MV-4-11 (cell line): ENCODE measurements around the gene GPR158.
A peak's percentile ranks its signal among the peaks of the same experiment; 100 is the strongest.
"Not testable (repeated sequence)": the region's sequence is repeated elsewhere in the genome, so short reads cannot be mapped to it uniquely, and the experiment has no call there.

Experiments
- DNase-seq: peaks from one replicate; lab custom pipeline; 2025; lab: John Stamatoyannopoulos, UW

The GPR158 gene

GRCh38 chr10:25304606-25305005 is 129.8 kb downstream of the GPR158 start:
- DNase-seq: no peak

- DNase-seq: no peak
Measured at GRCh38 chr10:25306386-25306785, 131.6 kb downstream of the GPR158 start.

GRCh38 chr10:25308278-25308677 is 133.5 kb downstream of the GPR158 start:
- DNase-seq: no peak

- DNase-seq: peak; percentile 37
Measured at GRCh38 chr10:25317596-25318211, 142.9 kb downstream of the GPR158 start.

GRCh38 chr10:25327273-25327672 is 152.5 kb downstream of the GPR158 start:
- DNase-seq: no peak

GRCh38 chr10:25328361-25328760 is 153.6 kb downstream of the GPR158 start:
- no peak for DNase-seq

- DNase-seq: not testable (repeated sequence)
Measured at GRCh38 chr10:25329587-25329986, 154.8 kb downstream of the GPR158 start.

GRCh38 chr10:25334445-25334844 is 159.6 kb downstream of the GPR158 start:
- DNase-seq: no peak

- no peak for DNase-seq
Measured at GRCh38 chr10:25336330-25336729, 161.5 kb downstream of the GPR158 start.

GRCh38 chr10:25338271-25338670 is 163.5 kb downstream of the GPR158 start:
- DNase-seq: no peak

- DNase-seq: no peak
Measured at GRCh38 chr10:25339966-25340365, 165.2 kb downstream of the GPR158 start.

- no peak for DNase-seq
Measured at GRCh38 chr10:25349520-25349919, 174.7 kb downstream of the GPR158 start.

GRCh38 chr10:25356609-25357008 is 181.8 kb downstream of the GPR158 start:
- no peak for DNase-seq

GRCh38 chr10:25357269-25357668 is 182.5 kb downstream of the GPR158 start:
- DNase-seq: no peak

GRCh38 chr10:25382029-25382810 is 207.4 kb downstream of the GPR158 start:
- DNase-seq: no peak

- not testable (repeated sequence) for DNase-seq
Measured at GRCh38 chr10:25382901-25383300, 208.1 kb downstream of the GPR158 start.

GRCh38 chr10:25383686-25384085 is 208.9 kb downstream of the GPR158 start:
- no peak for DNase-seq

GRCh38 chr10:25384618-25385017 is 209.8 kb downstream of the GPR158 start:
- DNase-seq: no peak

- DNase-seq: no peak
Measured at GRCh38 chr10:25388188-25388861, 213.5 kb downstream of the GPR158 start.

GRCh38 chr10:25388862-25389206 is 214.0 kb downstream of the GPR158 start:
- no peak for DNase-seq

GRCh38 chr10:25390733-25391132 is 215.9 kb downstream of the GPR158 start:
- no peak for DNase-seq

GRCh38 chr10:25392132-25392531 is 217.3 kb downstream of the GPR158 start:
- no peak for DNase-seq

- no peak for DNase-seq
Measured at GRCh38 chr10:25393621-25394020, 218.8 kb downstream of the GPR158 start.
